ENCODE measurements around the gene PADI4.

Gene PADI4

GRCh38 chr1:17264470-17264869, 43.5 kb upstream of the PADI4 start:
- H3K4me3 ChIP-seq (ENCODE audit: low read depth, low read length), result no peak overlapping the region

GRCh38 chr1:17265162-17265561, 42.8 kb upstream of the PADI4 start:
- no peak overlapping the region for H3K4me3 ChIP-seq (ENCODE audit: low read depth, low read length)
- no peak for TF ChIP-seq CTCF (IDR thresholded peaks at IDR 0.05; ENCODE audit: borderline replicate concordance, insufficient read depth, low read depth, low read length)

More at GRCh38 chr1:17264470-17264869, 43.5 kb upstream of the PADI4 start:
- no peak for TF ChIP-seq CTCF (IDR thresholded peaks at IDR 0.05; ENCODE audit: borderline replicate concordance, insufficient read depth, low read depth, low read length)

- TF ChIP-seq CTCF (IDR thresholded peaks at IDR 0.05; ENCODE audit: borderline replicate concordance, insufficient read depth, low read depth, low read length), result no peak
- no peak overlapping the region for H3K4me3 ChIP-seq (ENCODE audit: low read depth, low read length)
These were observed 42.0 kb upstream of the PADI4 start for GRCh38 chr1:17265950-17266349.

- TF ChIP-seq CTCF (IDR thresholded peaks at IDR 0.05; ENCODE audit: borderline replicate concordance, insufficient read depth, low read depth, low read length), result no peak
- H3K4me3 ChIP-seq (ENCODE audit: low read depth, low read length), result no peak overlapping the region
These were observed 36.9 kb upstream of the PADI4 start for GRCh38 chr1:17270891-17271765.

GRCh38 chr1:17272066-17272465, 35.9 kb upstream of the PADI4 start:
- H3K4me3 ChIP-seq (ENCODE audit: low read depth, low read length), result no peak overlapping the region
- TF ChIP-seq CTCF (IDR thresholded peaks at IDR 0.05; ENCODE audit: borderline replicate concordance, insufficient read depth, low read depth, low read length), result no peak

GRCh38 chr1:17272646-17273045, 35.4 kb upstream of the PADI4 start:
- TF ChIP-seq CTCF (IDR thresholded peaks at IDR 0.05; ENCODE audit: borderline replicate concordance, insufficient read depth, low read depth, low read length), result no peak
- no peak overlapping the region for H3K4me3 ChIP-seq (ENCODE audit: low read depth, low read length)

- no peak for TF ChIP-seq CTCF (IDR thresholded peaks at IDR 0.05; ENCODE audit: borderline replicate concordance, insufficient read depth, low read depth, low read length)
- H3K4me3 ChIP-seq (ENCODE audit: low read depth, low read length), result no peak overlapping the region
These were observed 34.9 kb upstream of the PADI4 start for GRCh38 chr1:17273096-17273495.

Data from GM12875 (cell line).